Mammary epithelial cell (primary cell): ENCODE measurements around the gene ATOSB.

Source experiments
- CTCF ChIP-seq, 2 donors: IDR thresholded peaks in 1 of 2; conservative IDR thresholded peaks in 1 of 2; 2 replicates each; pipeline ENCODE4 v1.5.1; 2011 to 2012; ENCODE audit warnings: inconsistent platforms in 2 of 2, low read length in 2 of 2, mild to moderate bottlenecking in 2 of 2, control low read depth in 1 of 2, low read depth in 1 of 2; ENCODE audit not compliant: insufficient read depth in 1 of 2; ENCODE audit errors: extremely low read depth in 1 of 2
- EZH2 ChIP-seq: IDR thresholded peaks from 2 replicates; pipeline ENCODE4 v1.6.1; 2012; ENCODE audit warnings: low read length, inconsistent platforms, borderline replicate concordance

GRCh38 chr9:35078066-35078465 lies 37.6 kb downstream of the ATOSB start:
- TF ChIP-seq CTCF (conservative IDR thresholded peaks at IDR 0.05 in 1 of 2, IDR thresholded peaks at IDR 0.05 in 1 of 2; ENCODE audit: extremely low read depth in 1 of 2, insufficient read depth in 1 of 2, low read depth in 1 of 2, low read length in 2 of 2), result no peak
- no peak for TF ChIP-seq EZH2
